GM21529 (cell line): Measurements from ENCODE around the gene GCSH.
A peak's percentile ranks its signal among the peaks of the same experiment; 100 is the strongest.
"Not testable (repeated sequence)": the region's sequence is repeated elsewhere in the genome, so short reads cannot be mapped to it uniquely, and the experiment has no call there.

Experiments used
- ATAC-seq: cut with Tn5 transposase; IDR thresholded peaks from one replicate; pipeline ENCODE4 v1.9.1; 2021; ENCODE audit not compliant: unreplicated experiment

The GCSH gene

DNA sequence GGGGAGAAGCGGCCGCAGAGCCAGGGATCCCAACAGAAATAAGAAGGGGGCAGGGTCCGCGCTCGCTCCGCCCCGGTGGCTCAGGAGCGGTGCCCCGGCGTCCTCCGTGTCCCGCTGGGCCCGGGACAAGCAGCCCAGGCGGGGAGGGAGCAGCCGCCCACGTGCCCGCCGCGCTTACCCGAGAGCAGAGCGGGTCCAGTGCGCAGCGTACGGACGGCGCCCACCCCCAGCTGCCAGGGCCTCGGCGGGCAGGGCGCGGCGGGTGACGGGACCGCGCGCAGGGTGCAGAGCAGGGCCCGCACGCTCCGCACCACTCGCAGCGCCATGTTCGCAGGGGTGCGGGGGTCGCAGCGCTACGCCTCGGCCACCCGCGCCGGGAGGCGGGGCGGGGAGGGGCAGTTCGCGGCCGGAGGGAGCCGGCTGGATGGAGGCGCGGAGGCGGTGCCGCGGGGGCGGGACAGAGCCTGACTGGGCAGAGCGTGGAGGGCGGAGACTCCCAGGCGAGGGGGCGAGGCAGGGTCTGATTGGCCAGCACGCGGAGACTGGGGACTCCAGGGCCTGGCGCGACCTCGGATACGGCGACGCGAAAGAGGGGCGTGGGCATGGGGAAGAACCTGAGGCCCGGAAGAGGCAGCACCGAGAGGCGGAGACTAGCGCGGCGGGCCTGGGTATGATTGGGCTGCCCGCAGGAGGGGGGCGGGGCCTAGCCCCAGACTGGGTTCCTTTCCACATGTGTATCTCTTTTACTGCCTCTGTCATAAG lies at the start of gene GCSH:
GCSH (minus strand) TSS at position 443 of the 762 bp plus-strand sequence; CDS start at position 326, 117 bp downstream.
- ATAC-seq = peak; percentile 97

DNA sequence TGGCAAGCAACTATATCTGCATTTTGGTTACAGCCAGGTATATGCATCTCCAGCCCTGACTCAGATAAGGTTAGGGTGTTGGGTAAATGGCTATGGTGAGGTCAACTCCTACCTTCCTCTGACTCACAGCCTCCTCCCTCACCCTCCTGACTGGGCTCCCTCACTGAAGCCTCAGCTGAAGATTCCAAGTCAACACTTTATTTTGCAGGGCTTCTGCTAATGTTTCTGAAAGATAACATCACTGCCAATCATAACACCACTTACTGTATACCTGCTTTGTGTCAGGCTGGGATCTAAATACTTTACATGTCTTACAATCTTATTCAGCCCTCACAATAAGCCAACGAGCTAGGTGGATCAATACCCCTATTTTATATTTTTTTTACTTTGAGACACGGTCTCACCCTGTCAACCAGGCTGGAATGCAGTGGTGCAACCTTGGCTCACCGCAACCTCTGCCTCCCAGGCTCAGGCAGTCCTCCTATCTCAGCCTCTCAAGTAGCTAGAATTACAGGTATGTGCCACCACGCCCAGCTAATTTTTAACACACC lies 47.8 kb upstream of the GCSH start:
- no peak for ATAC-seq

DNA sequence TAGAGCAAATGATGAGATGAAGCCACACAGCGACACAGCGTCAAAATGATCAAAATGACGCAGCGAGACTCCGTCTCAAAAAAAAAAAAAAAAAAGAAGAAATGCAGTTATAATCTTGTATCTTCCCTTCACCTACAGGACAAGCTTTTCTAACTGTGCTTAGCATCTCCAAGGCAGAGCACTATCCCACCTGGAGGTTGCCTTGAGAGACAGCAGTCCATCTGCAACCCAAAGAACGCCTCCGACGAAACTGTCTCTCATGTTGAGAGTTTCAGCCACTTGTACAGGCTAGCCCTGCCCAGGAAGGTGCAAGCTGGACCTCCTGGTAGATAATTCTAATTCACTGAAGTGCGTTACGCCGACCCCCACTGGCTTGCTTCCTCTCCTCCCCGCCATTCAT lies 46.7 kb upstream of the GCSH start:
- ATAC-seq = no peak

DNA sequence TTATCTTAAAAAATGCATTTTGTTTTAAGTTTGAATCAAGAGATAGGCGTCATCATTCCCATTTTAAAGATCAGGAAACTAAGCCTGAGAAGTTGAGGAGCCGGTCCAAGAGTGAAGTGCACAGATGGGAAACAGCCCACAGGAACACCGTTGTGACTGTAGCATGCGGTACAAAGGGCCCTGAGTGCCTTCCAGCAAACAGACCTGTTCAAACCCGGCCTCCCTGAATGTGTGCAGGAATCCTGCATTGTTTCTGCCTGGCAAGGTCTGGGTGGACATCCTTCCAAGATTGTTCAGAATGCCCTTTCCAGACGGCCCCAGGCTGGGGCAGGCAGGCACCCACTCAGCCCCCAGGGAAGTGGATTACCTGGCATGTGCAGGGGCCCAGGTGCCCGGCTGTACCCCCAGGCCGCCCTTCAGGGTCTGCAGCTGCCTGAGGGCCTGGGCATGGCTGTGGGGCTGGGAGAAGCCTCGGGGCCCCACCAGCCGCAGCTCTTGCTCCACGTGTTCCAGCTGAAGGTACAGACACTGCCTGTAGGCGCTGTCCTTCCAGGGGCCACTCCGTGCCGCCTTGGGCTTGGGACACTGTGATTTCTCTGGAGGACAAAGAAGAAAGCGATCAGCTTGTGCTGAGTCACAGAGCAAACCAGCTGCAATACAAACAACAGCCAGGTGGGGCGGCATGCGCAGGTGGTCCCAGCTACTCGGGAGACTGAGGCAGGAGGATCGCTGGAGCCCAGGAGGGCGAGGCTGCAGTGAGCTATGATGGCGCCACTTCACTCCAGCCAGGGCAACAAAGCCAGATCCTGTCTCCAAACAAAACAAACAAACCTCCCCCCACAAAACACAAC lies 45.0 kb upstream of the GCSH start:
- no peak for ATAC-seq

DNA sequence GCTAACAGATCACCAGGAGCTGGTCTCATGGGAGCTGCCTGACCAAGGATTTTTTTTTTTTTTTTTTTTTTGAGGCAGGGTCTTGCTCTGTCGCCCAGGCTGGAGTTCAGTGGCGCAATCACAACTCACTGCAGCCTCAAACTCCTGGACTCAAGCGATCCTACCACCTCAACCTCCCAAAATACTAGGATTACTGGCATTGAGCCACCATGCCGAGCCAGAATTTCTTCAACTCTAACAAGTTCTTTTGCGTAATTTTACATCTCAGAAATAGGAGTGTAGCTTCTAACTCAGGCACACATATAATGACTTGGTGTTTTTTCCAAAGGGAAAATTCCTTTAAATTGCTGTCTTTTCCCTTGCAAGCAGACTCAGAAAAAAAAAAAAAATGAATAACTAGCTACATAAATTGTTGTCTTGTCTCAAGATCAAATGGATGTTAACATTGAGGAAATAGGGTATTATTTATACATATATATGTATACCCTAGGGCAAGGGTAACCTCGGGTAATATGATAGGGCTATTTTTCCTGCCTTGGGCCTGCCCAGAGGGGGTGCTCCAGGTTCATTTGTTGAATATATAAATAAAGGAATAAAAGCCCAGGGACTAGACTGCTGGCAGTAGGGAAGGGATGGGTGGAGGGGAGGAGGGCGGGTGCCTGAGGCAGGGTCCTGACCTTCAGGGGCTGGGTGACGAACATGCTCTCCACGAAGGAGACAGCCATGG lies 42.8 kb upstream of the GCSH start:
- ATAC-seq = no peak

DNA sequence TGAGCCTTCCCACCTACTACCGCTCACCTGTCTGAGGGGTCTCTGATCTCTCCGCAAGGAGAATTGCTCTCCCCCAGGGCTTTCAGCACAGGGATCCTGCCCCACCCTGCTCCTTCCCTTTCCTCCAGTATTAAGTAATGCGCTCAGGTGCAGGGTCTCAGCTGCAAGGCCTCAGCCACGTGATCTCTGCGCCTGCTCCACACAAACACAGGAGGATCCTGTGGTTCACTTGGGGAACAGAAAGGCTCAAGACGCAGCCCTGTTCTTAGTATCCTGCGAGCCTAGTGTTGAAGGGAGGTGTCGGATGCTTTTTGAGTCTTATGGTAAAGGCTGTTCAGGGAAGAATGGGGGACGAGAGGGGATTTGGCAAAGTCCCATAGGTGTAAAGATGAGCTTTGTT lies 41.6 kb upstream of the GCSH start:
- no peak for ATAC-seq

DNA sequence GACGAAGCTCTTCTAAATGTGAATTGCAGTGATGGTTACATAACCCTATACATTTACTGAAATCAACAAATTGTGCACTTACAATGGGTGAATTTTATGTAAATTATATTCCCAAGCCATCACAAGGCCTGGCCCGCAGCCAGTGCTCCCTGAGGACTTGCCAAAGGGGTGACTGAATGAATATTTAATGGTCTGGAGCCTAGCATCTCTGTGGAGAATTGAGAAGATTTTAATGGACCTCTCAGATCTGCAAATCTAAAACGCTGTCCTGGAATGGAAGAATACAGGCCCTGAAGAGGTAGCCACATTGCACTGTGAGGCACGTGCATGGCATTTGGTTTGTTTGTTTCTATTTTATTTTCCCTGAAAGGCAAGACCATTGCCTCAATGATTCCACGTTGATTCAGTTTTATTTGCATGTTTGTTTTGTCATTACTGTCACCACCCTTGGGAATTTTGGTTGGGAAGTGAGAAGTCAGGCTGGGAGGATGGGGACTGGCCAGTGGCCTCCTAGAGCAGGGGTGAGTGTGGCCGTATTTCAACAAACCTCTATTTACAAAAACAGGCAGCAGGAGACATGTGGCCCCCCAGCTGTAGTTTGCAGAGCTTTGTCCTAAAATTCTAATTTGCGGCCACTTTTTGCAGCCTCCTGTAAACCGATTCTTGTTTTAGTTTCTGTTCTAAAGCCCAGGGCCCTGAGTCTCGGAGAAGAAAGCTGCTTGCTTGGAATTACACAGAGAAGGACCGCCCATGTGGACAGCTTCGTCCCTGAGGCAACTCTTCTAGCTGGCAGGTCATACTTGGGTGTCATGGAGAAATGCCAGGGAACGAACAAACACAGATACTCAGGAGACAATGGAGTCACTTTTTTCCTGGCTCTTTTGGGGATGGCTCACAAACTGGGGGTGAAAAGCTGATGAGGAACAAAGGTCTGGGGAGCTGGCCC lies 40.5 kb upstream of the GCSH start:
- ATAC-seq = no peak

DNA sequence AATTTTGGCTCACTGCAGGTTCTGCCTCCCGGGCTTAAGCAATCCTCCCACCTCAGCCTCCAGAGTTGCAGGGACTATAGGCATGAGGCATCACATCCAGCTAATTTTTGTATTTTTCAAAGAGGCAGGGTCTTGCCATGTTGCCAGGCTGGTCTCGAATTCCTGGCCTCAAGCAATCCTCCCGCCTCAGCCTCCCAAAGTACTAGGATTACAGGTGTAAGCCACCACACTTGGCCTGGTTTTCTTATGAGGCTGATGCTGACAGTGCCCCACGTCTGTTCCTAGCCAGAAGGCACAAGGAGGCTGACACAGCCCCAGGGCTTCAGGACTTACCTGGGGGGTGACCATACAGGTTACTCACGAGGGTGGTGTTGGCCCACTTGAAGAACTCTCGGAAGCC lies 33.9 kb upstream of the GCSH start:
- no peak for ATAC-seq

DNA sequence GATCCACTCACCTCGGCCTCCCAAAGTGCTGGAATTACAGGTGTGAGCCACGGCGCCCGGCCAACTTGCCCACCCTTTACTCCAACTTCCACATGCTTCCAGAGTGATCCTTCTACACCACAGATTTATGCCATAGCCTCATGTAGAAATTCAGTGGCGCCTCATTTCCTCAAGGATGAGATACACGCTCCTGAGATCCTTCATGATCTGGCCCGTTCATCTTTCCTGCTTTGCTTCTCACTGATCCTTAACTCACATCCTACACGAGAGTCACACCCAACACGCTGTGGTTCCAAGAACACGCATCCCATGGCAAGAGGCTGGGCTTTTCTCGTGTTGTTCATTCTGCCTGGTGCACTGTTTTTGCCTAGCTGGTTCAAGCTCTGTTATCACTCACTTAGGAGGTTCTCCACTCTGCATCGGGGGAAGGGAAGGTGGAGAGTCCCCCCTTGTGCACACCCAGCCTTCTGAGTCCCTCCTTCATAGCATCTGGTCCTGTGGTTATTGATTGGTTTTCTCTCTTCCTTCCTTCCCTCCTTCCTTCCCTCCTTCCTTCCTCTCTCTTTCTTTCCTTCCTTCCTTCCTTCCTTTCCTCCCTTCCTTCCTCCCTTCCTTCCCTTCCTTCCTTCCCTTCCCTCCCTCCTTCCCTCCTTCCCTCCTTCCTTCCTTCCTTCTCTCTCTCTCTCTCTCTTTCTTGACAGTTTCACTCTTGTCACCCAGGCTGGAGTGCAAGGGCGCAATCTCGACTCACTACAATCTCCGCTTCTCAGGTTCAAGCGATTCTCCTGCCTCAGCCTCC lies 32.7 kb upstream of the GCSH start:
- ATAC-seq = no peak

DNA sequence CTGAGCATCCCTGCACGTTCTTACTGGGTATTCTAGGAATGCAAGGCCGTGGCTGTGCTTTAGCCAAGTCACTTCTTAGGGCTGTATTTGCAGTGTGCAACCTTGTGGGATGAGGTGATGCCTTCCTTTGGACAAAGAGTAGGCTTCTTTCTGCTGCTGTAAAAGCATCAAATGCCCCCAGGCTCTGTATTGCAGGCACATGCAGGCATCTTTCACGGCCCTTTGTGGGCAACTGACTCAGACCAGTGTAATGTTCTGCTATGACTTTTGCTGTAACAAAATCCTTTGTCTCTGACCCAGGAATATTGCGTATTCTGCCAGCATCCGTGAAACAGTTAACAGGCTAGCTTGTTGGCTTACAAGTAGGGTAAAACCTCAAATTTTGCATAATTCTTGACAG lies 30.9 kb upstream of the GCSH start:
- ATAC-seq = no peak

DNA sequence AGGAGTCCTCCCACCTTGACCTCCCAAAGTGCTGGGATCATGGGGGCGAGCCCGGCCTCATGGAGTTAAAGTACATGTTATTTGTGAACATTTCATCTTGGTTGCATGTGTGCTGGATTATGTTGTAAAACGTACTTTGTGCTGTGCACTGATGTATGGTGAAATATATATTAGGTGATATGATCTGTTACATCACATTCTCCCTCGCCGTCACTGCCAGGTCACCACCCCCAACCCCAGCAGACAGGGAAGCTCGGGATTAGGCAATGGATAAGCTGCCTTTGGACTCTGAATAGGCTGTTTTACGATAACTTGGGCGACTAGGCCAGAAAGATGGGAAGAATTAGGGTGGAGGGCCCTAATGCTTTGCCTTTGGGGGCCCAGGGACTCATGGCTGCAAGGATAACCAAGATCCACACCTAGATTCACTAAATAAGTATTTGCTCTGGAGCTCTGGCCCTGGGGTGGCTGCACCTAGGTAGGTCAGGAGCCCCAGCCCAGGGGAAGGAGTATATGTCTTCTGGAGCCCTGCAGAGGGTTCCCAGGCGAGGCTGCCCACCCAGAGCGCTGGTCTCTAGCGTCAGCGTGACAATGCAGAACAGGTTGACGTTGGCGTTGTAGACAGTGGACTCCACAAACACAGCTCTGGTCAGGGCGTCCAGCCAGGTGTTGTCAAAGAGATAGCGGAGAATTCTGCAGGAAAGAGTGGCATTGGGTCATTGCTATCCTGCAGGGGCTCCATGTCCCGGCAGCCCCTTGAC lies 27.1 kb upstream of the GCSH start:
- no peak for ATAC-seq

DNA sequence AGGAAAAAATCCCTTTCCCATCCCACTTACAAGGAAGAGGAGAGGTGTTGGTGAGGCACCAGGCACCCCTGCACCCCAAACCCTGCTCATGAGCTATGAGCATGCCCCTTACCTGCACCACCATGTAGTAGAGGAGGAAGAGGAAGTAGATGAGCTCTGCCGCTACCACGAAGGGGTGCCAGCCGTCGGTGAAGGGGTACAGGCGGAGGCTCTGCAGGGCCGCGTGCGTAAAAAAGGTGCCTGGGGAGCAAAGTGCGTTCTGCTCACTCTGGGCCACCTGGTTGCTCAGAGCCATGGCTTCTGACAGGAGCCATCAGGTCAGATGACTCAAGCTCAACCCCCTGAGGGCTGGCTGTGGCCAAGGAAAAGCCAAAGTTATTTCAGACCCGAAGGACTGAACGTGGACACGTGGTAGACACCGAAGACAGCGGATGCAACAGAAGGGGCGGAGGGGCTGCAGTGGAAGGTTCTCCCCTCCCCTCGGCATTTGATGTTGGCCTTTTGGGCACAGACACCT lies 25.3 kb upstream of the GCSH start:
- ATAC-seq = no peak

DNA sequence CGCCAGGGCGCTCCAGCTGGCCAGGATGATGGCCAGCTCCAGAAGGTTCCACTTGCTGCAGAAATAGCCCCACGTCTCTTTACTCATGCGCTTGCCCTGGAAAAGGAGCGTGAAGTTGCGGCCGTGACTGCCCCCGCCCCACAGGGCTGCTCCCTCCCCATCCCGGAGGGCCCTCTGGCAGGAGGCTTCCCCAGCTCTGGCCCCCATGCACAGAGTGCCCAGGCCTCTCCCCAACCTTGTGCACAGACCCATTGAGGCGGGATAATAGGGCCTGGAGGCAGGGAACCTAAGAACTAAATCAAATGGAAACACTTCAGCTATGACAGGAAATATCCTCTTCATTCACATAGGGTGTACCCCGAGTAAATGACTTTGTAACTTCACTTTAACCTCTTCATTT lies 21.2 kb upstream of the GCSH start:
- no peak for ATAC-seq

DNA sequence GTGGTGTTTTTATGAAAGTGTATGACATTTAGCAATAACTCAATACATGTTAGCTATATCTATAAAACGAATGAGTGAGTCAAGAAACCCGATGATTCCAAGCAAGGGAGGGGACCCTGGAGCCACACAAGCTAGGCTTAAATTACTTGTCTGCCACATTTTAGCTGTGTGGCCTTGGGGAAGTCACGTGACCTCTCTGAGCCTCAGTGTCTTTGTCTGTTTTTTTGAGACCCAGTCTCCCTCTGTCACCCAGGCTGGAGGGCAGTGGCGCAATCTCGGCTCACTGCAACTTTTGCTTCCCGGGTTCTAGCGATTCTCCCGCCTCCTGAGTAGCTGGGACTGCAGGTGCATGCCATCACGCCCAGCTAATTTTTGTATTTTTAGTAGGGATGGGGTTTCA lies 20.1 kb upstream of the GCSH start:
- ATAC-seq = no peak

DNA sequence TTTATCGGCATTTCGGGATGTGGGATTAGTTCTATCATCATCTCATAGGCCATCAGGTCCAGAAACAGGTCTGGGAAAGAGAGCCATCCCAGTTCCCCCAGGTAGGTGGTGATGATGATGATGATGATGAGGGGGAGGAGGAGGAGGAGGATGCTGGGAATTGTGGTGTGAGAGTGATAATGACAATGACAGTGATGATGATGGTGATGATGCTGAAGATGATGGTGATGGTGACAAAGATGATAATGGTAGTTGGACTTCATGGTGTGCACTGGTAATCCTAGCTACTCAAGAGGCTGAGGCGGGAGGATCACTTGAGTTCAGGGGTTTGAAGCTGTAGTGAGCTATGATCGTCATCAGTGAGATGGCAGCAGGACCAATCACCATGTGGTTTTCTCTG lies 16.3 kb upstream of the GCSH start:
- ATAC-seq = no peak

DNA sequence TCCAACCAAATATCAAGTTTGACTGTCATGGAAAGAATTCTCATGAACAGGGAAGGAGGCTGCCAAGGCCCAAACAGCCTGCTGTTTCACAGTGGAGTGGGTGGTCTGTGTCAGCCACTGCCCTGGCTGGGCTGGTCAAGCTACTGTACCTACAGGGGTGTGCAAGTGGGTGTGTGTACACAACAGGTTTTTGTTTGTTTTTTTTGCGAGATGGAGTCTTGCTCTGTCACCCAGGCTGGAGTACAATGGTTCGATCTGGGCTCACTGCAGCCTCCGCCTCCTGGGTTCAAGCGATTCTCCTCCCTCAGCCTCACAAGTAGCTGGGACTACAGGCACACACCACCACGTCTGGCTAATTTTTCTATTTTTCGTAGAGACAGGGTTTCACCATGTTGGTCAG lies 13.1 kb upstream of the GCSH start:
- ATAC-seq = not testable (repeated sequence)

DNA sequence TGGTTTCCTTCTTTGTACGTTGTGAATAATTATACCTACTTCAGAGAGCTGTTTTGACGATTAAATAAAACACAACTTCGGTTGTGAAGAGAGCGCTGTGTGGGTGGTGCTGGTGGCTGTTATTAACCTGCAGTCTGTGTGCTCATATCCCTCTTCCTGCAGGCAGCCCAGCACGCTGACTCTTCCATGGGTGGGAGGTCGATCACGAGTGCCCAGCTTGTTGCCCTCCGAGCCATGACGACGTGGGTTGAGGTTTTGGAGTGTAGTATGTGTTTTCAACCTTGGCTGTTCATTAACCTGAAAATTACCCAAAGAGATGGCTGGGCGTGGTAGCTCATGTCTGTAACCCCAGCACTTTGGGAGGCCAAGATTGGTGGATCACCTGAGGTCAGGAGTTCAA lies 11.3 kb upstream of the GCSH start:
- ATAC-seq = no peak

DNA sequence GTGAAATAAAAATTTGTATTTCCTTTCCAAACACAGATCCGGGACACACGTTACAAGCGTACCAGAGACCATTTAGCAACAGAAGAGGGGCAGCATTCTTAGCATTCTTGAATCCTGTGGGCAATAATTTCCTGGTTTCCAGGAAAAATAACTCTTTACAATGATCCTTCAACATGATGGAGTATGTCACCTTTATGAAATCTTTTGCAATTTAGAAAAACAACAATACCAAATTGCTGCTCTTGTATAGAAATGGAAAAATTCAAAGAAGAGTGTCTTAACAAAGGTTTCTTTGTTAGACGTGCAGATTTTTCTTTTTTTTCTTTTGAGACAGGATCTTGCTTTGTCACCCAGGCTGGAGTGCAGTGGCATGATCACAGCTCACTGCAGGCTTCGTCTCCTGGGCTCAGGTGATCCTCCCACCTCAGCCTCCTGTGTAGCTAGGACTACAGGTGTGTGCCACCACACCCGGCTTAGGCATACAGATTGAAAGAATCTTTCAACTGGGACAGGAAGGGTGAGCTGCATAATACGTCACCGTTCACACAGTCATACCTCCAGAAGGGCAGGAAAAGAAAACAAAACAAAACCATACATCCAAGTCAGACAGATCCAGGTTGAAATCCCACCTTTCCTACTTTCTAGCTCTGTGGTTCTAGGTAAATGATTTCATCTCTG lies 10.8 kb upstream of the GCSH start:
- no peak for ATAC-seq
